ENCODE measurements around the gene TAS1R3. TPM values are rescaled to one million over a fixed set of nuclear protein-coding genes. Genes with fewer than 3 reads are reported as not detected.

The TAS1R3 gene
- under 0.01 TPM in 2 replicates for total RNA-seq

GRCh38 chr1:1331068-1331965 is at the start of gene TAS1R3:
TAS1R3 (plus strand) TSS chr1:1331280; CDS start chr1:1331346, 66 bp downstream.

GRCh38 chr1:1307923-1308755 is 22.9 kb upstream of the TAS1R3 start, which contains the start of the genes ACAP3 and PUSL1:
ACAP3 (minus strand) TSS chr1:1307930; CDS start chr1:1307815, 115 bp downstream.
PUSL1 (plus strand) TSS chr1:1308597; CDS start chr1:1308644, 47 bp downstream.

GRCh38 chr1:1324524-1325287 is 6.4 kb upstream of the TAS1R3 start, which contains the start of the genes CPTP and INTS11:
CPTP (plus strand) TSS chr1:1324802; CDS start chr1:1326911, 2,109 bp downstream.
INTS11 (minus strand) TSS chr1:1324660; CDS start chr1:1324608, 52 bp downstream.

GRCh38 chr1:1349256-1350012 is 18.4 kb downstream of the TAS1R3 start, which contains the start of gene DVL1:
DVL1 (minus strand) TSS chr1:1349418; CDS start chr1:1349065, 353 bp downstream.

GRCh38 chr1:1358433-1359271 is 27.6 kb downstream of the TAS1R3 start, which contains the start of gene MXRA8:
MXRA8 (minus strand) TSS chr1:1358555; CDS start chr1:1358504, 51 bp downstream.

GRCh38 chr1:1374929-1375662 is 44.0 kb downstream of the TAS1R3 start, which contains the start of gene AURKAIP1:
AURKAIP1 (minus strand) TSS chr1:1375207; CDS start chr1:1374756, 451 bp downstream.

Other genes with a start within 250 kb of the TAS1R3 start
- 4.4 and 5.4 TPM in 2 replicates for gene C1orf159, start 215.2 kb upstream of the TAS1R3 start, total RNA-seq
- gene TTLL10, start 157.4 kb upstream of the TAS1R3 start, total RNA-seq: not detected in 2 replicates
- gene TNFRSF18, start 124.7 kb upstream of the TAS1R3 start, total RNA-seq: 0.28 TPM in 1 of 2 replicates, not detected in the other
- not detected in 2 replicates for gene TNFRSF4, start 117.1 kb upstream of the TAS1R3 start, total RNA-seq
- gene SDF4, start 99.3 kb upstream of the TAS1R3 start, total RNA-seq: 90.1 and 109 TPM in 2 replicates
- 28.2 and 31.2 TPM in 2 replicates for gene B3GALT6, start 99.0 kb upstream of the TAS1R3 start, total RNA-seq
- gene C1QTNF12, start 84.6 kb upstream of the TAS1R3 start, total RNA-seq: 0.38 and 0.85 TPM in 2 replicates
- gene UBE2J2, start 57.4 kb upstream of the TAS1R3 start, total RNA-seq: 31.3 and 43.5 TPM in 2 replicates
- 0.58 and 1.4 TPM in 2 replicates for gene SCNN1D, start 50.8 kb upstream of the TAS1R3 start, total RNA-seq
- gene ACAP3, start 23.4 kb upstream of the TAS1R3 start, total RNA-seq: 33.0 and 34.3 TPM in 2 replicates
- 8.7 and 22.8 TPM in 2 replicates for gene PUSL1, start 22.7 kb upstream of the TAS1R3 start, total RNA-seq
- 34.1 and 42.0 TPM in 2 replicates for gene INTS11, start 6.6 kb upstream of the TAS1R3 start, total RNA-seq
- 9.0 and 11.5 TPM in 2 replicates for gene CPTP, start 6.5 kb upstream of the TAS1R3 start, total RNA-seq
- gene DVL1, start 18.1 kb downstream of the TAS1R3 start, total RNA-seq: 86.0 and 119 TPM in 2 replicates
- gene MXRA8, start 27.3 kb downstream of the TAS1R3 start, total RNA-seq: 121 and 141 TPM in 2 replicates
- 82.6 and 152 TPM in 2 replicates for gene AURKAIP1, start 43.9 kb downstream of the TAS1R3 start, total RNA-seq
- 63.8 and 140 TPM in 2 replicates for gene CCNL2, start 68.1 kb downstream of the TAS1R3 start, total RNA-seq
- 58.9 and 129 TPM in 2 replicates for gene MRPL20, start 76.0 kb downstream of the TAS1R3 start, total RNA-seq
- gene ANKRD65, start 90.0 kb downstream of the TAS1R3 start, total RNA-seq: under 0.01 TPM in 2 replicates
- 2.9 and 9.0 TPM in 2 replicates for gene VWA1, start 104.4 kb downstream of the TAS1R3 start, total RNA-seq
- gene ATAD3C, start 118.4 kb downstream of the TAS1R3 start, total RNA-seq: not detected in 2 replicates
- gene ATAD3B, start 140.5 kb downstream of the TAS1R3 start, total RNA-seq: 15.8 and 46.6 TPM in 2 replicates
- gene ATAD3A, start 180.9 kb downstream of the TAS1R3 start, total RNA-seq: 18.9 and 64.2 TPM in 2 replicates
- gene TMEM240, start 209.3 kb downstream of the TAS1R3 start, total RNA-seq: 1.5 and 3.7 TPM in 2 replicates
- gene SSU72, start 243.6 kb downstream of the TAS1R3 start, total RNA-seq: 71.9 and 130 TPM in 2 replicates